Hepatocyte (in vitro differentiated cells): ENCODE results near the gene RTF1. TPM values are rescaled to one million over a fixed set of nuclear protein-coding genes. Genes with fewer than 3 reads are reported as not detected.

ENCODE experiments used
- DNase-seq: peaks from one replicate; pipeline ENCODE4 v3.0.0-alpha.2; 2016; ENCODE audit warnings: low spot score
- H2AFZ ChIP-seq: fragments of 200-600 bp; sonication (generic); 2 replicates; pipeline ENCODE4 v1.6.0; 2016; ENCODE audit warnings: antibody characterized with exemption, mild to moderate bottlenecking
- H3K27ac ChIP-seq: fragments of 200-600 bp; sonication (generic); 2 replicates; pipeline ENCODE4 v1.5.1; 2016; ENCODE audit warnings: mild to moderate bottlenecking
- H3K27me3 ChIP-seq: fragments of 200-600 bp; sonication (generic); 2 replicates; pipeline ENCODE4 v1.6.1; 2016
- H3K36me3 ChIP-seq: fragments of 200-600 bp; sonication (generic); replicated peaks from 2 replicates; pipeline ENCODE4 v1.5.1; 2016; ENCODE audit warnings: low read depth; ENCODE audit not compliant: insufficient read depth
- H3K4me1 ChIP-seq: fragments of 200-600 bp; sonication (generic); 2 replicates; pipeline ENCODE4 v1.5.1; 2016; ENCODE audit warnings: mild to moderate bottlenecking, moderate library complexity; ENCODE audit not compliant: insufficient read depth
- H3K4me2 ChIP-seq: fragments of 200-600 bp; sonication (generic); 2 replicates; pipeline ENCODE4 v1.6.0; 2016
- H3K4me3 ChIP-seq: fragments of 200-600 bp; sonication (generic); 2 replicates; pipeline ENCODE4 v1.5.1; 2016; ENCODE audit warnings: mild to moderate bottlenecking
- H3K79me2 ChIP-seq: fragments of 200-600 bp; sonication (generic); 2 replicates; pipeline ENCODE4 v1.6.0; 2017; ENCODE audit warnings: mild to moderate bottlenecking
- H3K9me2 ChIP-seq: fragments of 200-600 bp; sonication (generic); replicated peaks from 2 replicates; pipeline ENCODE4 v1.6.0; 2017; ENCODE audit warnings: mild to moderate bottlenecking; ENCODE audit not compliant: insufficient read depth
- H3K9me3 ChIP-seq: fragments of 200-600 bp; sonication (generic); 2 replicates; pipeline ENCODE4 v1.5.1; 2016; ENCODE audit warnings: low read depth, mild to moderate bottlenecking
- H4K20me1 ChIP-seq: fragments of 200-600 bp; sonication (generic); 2 replicates; pipeline ENCODE4 v1.6.0; 2016; ENCODE audit warnings: mild to moderate bottlenecking; ENCODE audit not compliant: insufficient read depth, poor library complexity, severe bottlenecking
- EZH2 ChIP-seq: fragments of 200-600 bp; sonication (generic); IDR thresholded peaks from 2 replicates; pipeline ENCODE4 v1.6.1; 2016; ENCODE audit warnings: antibody characterized with exemption, mild to moderate bottlenecking, borderline replicate concordance
- EZH2phosphoT487 ChIP-seq: fragments of 200-600 bp; sonication (generic); IDR thresholded peaks from one replicate; pipeline ENCODE4 v1.6.1; 2018; ENCODE audit warnings: antibody characterized with exemption, mild to moderate bottlenecking, low read depth, moderate library complexity; ENCODE audit not compliant: unreplicated experiment, severe bottlenecking
- WGBS: methylation state at CpG from one replicate; pipeline ENCODE4 v1.1.6; 2016; ENCODE audit warnings: low lambda C conversion rate; ENCODE audit errors: missing lambda C conversion rate; 5-methylcytosine and 5-hydroxymethylcytosine counted together
- polyA plus RNA-seq: library from polyadenylated mRNA; unstranded; fragments of >200 nt; fragmentation: Nextera tagmentation; extraction: Ambion mirVana; gene quantifications from 2 replicates; pipeline ENCODE4 v1.2.1, GENCODE V29; 2016
- total RNA-seq: library from RNA; depleted of rRNA; stranded (reverse); fragments of >200 nt; gene quantifications from 2 replicates; pipeline ENCODE4 v1.2.3, GENCODE V29; 2014
- TF ChIP-seq, protein P1 (sequence below): fragments of 200-600 bp; sonication (generic); IDR thresholded peaks from 2 replicates; pipeline ENCODE4 v1.5.1; 2016; ENCODE audit warnings: antibody characterized with exemption, mild to moderate bottlenecking; ENCODE audit not compliant: poor library complexity

Gene RTF1
- total and polyA plus RNA-seq, 2 experiments from 2014 or later: 34.1 to 73.4 TPM

GRCh38 chr15:41494190-41494921 is 77.5 kb downstream of the RTF1 start:
- H3K79me2 ChIP-seq: peaks cover 24% of the 10 kb centered on the region
- DNase-seq: peak; percentile 69
- H2AFZ ChIP-seq: peak overlapping the region; percentile 39
- no peaks in the 10 kb centered on the region for H3K36me3 ChIP-seq
- H4K20me1 ChIP-seq: no peaks in the 10 kb centered on the region
- peak overlapping the region; percentile 22 for H3K4me3 ChIP-seq
- H3K27ac ChIP-seq: peak overlapping the region; percentile 92
- peaks cover 19% of the 10 kb centered on the region for H3K4me1 ChIP-seq
- no peaks in the 10 kb centered on the region for H3K9me2 ChIP-seq
- H3K27me3 ChIP-seq: peaks cover 36% of the 10 kb centered on the region
- peak overlapping the region; percentile 90 for H3K4me2 ChIP-seq
- TF ChIP-seq, protein P1, sequence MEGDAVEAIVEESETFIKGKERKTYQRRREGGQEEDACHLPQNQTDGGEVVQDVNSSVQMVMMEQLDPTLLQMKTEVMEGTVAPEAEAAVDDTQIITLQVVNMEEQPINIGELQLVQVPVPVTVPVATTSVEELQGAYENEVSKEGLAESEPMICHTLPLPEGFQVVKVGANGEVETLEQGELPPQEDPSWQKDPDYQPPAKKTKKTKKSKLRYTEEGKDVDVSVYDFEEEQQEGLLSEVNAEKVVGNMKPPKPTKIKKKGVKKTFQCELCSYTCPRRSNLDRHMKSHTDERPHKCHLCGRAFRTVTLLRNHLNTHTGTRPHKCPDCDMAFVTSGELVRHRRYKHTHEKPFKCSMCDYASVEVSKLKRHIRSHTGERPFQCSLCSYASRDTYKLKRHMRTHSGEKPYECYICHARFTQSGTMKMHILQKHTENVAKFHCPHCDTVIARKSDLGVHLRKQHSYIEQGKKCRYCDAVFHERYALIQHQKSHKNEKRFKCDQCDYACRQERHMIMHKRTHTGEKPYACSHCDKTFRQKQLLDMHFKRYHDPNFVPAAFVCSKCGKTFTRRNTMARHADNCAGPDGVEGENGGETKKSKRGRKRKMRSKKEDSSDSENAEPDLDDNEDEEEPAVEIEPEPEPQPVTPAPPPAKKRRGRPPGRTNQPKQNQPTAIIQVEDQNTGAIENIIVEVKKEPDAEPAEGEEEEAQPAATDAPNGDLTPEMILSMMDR: no peak
- no peak for TF ChIP-seq EZH2phosphoT487
- no peak for TF ChIP-seq EZH2
- WGBS: 2% methylated on average over 33 of the region's 77 CpGs
- no peaks in the 10 kb centered on the region for H3K9me3 ChIP-seq

- H3K9me3 ChIP-seq: no peaks in the 10 kb centered on the region
- 3% methylated on average over 49 of the region's 60 CpGs for WGBS
- peaks cover 43% of the 10 kb centered on the region for H3K27me3 ChIP-seq
- H4K20me1 ChIP-seq: no peaks in the 10 kb centered on the region
- peak overlapping the region; percentile 39 for H2AFZ ChIP-seq
- no peaks in the 10 kb centered on the region for H3K36me3 ChIP-seq
- H3K9me2 ChIP-seq: no peaks in the 10 kb centered on the region
- H3K4me3 ChIP-seq: peak overlapping the region; percentile 22
- TF ChIP-seq EZH2phosphoT487 (peak; percentile 65), EZH2 (peak; percentile 63)
- TF ChIP-seq, protein P1: no peak
- H3K4me2 ChIP-seq: peak overlapping the region; percentile 90
- peaks cover 15% of the 10 kb centered on the region for H3K4me1 ChIP-seq
- DNase-seq: peak; percentile 60
- peaks cover 30% of the 10 kb centered on the region for H3K79me2 ChIP-seq
- H3K27ac ChIP-seq: peak overlapping the region; percentile 92
Observed at GRCh38 chr15:41494922-41495735, 78.2 kb downstream of the RTF1 start.

DNA sequence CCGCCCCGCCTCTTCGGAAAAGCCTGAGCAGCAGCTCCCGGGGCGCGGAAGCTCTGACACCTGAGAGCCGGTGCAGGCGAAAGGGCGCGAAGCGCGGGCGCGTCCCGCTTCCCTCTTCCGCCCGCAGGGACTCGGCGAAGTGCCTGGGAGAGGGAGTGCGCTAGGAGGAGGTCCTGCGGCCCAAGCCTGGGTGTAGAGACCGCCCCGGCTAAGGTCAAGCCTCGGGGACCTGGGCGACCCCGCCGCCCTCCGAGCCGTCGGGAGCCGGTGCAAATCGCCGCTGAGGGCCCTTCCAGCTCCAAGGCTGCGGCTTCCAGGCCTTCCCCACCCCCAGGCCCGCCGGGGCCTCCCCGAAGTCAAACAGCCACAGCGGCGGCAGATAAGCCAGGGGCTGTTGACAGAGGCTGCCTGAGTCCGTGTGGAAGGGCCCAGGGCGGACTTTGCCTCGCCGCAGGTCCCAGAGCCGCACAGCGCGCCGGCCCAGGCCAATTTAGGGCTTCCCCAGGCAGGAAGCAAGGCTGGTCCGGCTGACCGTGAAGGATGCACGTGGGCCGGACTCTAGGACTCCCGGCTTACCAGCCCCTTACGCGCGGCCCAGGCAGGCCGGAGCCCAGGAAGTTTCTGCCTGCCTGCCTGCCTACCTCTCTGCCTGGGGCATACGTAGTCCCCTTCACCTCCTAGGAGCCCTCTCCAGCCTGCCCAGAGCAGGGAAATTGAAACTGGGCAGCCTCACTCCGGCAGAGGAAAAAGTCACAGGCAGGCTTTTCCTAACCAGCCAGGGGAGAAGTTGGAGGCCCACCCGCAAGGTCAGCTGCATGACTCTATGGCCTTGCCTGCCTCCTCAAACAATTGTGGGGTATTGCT is 79.1 kb downstream of the RTF1 start:
- peak overlapping the region; percentile 39 for H2AFZ ChIP-seq

More for the DNA sequence above, 79.1 kb downstream of the RTF1 start:
- H3K4me3 ChIP-seq: peak overlapping the region; percentile 22
- H4K20me1 ChIP-seq: no peaks in the 10 kb centered on the region
- whole genome bisulfite sequencing: 13% methylated on average over 38 of the region's 59 CpGs
- peak; percentile 89 for DNase-seq
- H3K9me3 ChIP-seq: no peaks in the 10 kb centered on the region
- H3K27ac ChIP-seq: peak overlapping the region; percentile 92
- no peaks in the 10 kb centered on the region for H3K9me2 ChIP-seq
- TF ChIP-seq EZH2phosphoT487 (peak; percentile 24), EZH2 (peak; percentile 52)
- TF ChIP-seq, protein P1: no peak
- peaks cover 15% of the 10 kb centered on the region for H3K4me1 ChIP-seq
- peaks cover 34% of the 10 kb centered on the region for H3K79me2 ChIP-seq
- peaks cover 51% of the 10 kb centered on the region for H3K27me3 ChIP-seq
- H3K4me2 ChIP-seq: peak overlapping the region; percentile 90
- H3K36me3 ChIP-seq: no peaks in the 10 kb centered on the region
